Measurements from ENCODE around the gene ANGPTL7.
"Not testable (repeated sequence)": the region's sequence is repeated elsewhere in the genome, so short reads cannot be mapped to it uniquely, and the experiment has no call there.

ANGPTL7 gene

GRCh38 chr1:11188858-11189451, at the start of gene ANGPTL7:
Gene ANGPTL7 (plus strand): TSS chr1:11189355. CDS start chr1:11189580, 225 bp downstream.
- no peak for DNase-seq (ENCODE audit: low read depth)
- H3K4me3 ChIP-seq (ENCODE audit: low read depth, low read length): no peak within 1 kb of the TSS

GRCh38 chr1:11142618-11143391, 46.4 kb upstream of the ANGPTL7 start:
- no peak overlapping the region for H3K4me3 ChIP-seq (ENCODE audit: low read depth, low read length)
- no peak for DNase-seq (ENCODE audit: low read depth)

GRCh38 chr1:11143401-11143800, 45.8 kb upstream of the ANGPTL7 start:
- H3K4me3 ChIP-seq (ENCODE audit: low read depth, low read length): no peak overlapping the region
- DNase-seq (ENCODE audit: low read depth): no peak

GRCh38 chr1:11143907-11144306, 45.2 kb upstream of the ANGPTL7 start:
- H3K4me3 ChIP-seq (ENCODE audit: low read depth, low read length): no peak overlapping the region
- no peak for DNase-seq (ENCODE audit: low read depth)

GRCh38 chr1:11144570-11145256, 44.4 kb upstream of the ANGPTL7 start:
- DNase-seq (ENCODE audit: low read depth): no peak
- no peak overlapping the region for H3K4me3 ChIP-seq (ENCODE audit: low read depth, low read length)

GRCh38 chr1:11145741-11146140, 43.4 kb upstream of the ANGPTL7 start:
- no peak for DNase-seq (ENCODE audit: low read depth)
- H3K4me3 ChIP-seq (ENCODE audit: low read depth, low read length): no peak overlapping the region

GRCh38 chr1:11147197-11147770, 41.9 kb upstream of the ANGPTL7 start:
- no peak overlapping the region for H3K4me3 ChIP-seq (ENCODE audit: low read depth, low read length)
- DNase-seq (ENCODE audit: low read depth): no peak

- no peak for DNase-seq (ENCODE audit: low read depth)
- H3K4me3 ChIP-seq (ENCODE audit: low read depth, low read length): no peak overlapping the region
Observed at GRCh38 chr1:11150326-11150725, 38.8 kb upstream of the ANGPTL7 start.

GRCh38 chr1:11151114-11151513, 38.0 kb upstream of the ANGPTL7 start:
- H3K4me3 ChIP-seq (ENCODE audit: low read depth, low read length): no peak overlapping the region
- no peak for DNase-seq (ENCODE audit: low read depth)

GRCh38 chr1:11151826-11152612, 37.1 kb upstream of the ANGPTL7 start:
- DNase-seq (ENCODE audit: low read depth): peak; percentile 36
- H3K4me3 ChIP-seq (ENCODE audit: low read depth, low read length): no peak overlapping the region

- DNase-seq (ENCODE audit: low read depth): no peak
- H3K4me3 ChIP-seq (ENCODE audit: low read depth, low read length): no peak overlapping the region
Observed at GRCh38 chr1:11152755-11153154, 36.4 kb upstream of the ANGPTL7 start.

GRCh38 chr1:11153184-11153583, 36.0 kb upstream of the ANGPTL7 start:
- no peak overlapping the region for H3K4me3 ChIP-seq (ENCODE audit: low read depth, low read length)
- DNase-seq (ENCODE audit: low read depth): no peak

- DNase-seq (ENCODE audit: low read depth): no peak
- no peak overlapping the region for H3K4me3 ChIP-seq (ENCODE audit: low read depth, low read length)
Observed at GRCh38 chr1:11156441-11156840, 32.7 kb upstream of the ANGPTL7 start.

GRCh38 chr1:11156963-11157362, 32.2 kb upstream of the ANGPTL7 start:
- no peak overlapping the region for H3K4me3 ChIP-seq (ENCODE audit: low read depth, low read length)
- no peak for DNase-seq (ENCODE audit: low read depth)

- no peak for DNase-seq (ENCODE audit: low read depth)
- H3K4me3 ChIP-seq (ENCODE audit: low read depth, low read length): no peak overlapping the region
Observed at GRCh38 chr1:11157394-11157793, 31.8 kb upstream of the ANGPTL7 start.

- H3K4me3 ChIP-seq (ENCODE audit: low read depth, low read length): no peak overlapping the region
- peak; percentile 41 for DNase-seq (ENCODE audit: low read depth)
Observed at GRCh38 chr1:11157867-11158266, 31.3 kb upstream of the ANGPTL7 start.

- H3K4me3 ChIP-seq (ENCODE audit: low read depth, low read length): no peak overlapping the region
- DNase-seq (ENCODE audit: low read depth): no peak
Observed at GRCh38 chr1:11158291-11158690, 30.9 kb upstream of the ANGPTL7 start.

GRCh38 chr1:11158720-11159321, 30.3 kb upstream of the ANGPTL7 start:
- H3K4me3 ChIP-seq (ENCODE audit: low read depth, low read length): no peak overlapping the region
- DNase-seq (ENCODE audit: low read depth): peak; percentile 89

- DNase-seq (ENCODE audit: low read depth); H3K4me3 ChIP-seq (ENCODE audit: low read depth, low read length): not testable (repeated sequence)
Observed at GRCh38 chr1:11162752-11163151, 26.4 kb upstream of the ANGPTL7 start.
